ENCODE data around the gene SIGLEC12.

The SIGLEC12 gene

GRCh38 chr19:51501594-51502263 lies at the start of gene SIGLEC12:
Gene SIGLEC12, minus strand, starts transcription at chr19:51501800. Its CDS starts 67 bp downstream, at chr19:51501733.
- DNase-seq, result no peak

DNA sequence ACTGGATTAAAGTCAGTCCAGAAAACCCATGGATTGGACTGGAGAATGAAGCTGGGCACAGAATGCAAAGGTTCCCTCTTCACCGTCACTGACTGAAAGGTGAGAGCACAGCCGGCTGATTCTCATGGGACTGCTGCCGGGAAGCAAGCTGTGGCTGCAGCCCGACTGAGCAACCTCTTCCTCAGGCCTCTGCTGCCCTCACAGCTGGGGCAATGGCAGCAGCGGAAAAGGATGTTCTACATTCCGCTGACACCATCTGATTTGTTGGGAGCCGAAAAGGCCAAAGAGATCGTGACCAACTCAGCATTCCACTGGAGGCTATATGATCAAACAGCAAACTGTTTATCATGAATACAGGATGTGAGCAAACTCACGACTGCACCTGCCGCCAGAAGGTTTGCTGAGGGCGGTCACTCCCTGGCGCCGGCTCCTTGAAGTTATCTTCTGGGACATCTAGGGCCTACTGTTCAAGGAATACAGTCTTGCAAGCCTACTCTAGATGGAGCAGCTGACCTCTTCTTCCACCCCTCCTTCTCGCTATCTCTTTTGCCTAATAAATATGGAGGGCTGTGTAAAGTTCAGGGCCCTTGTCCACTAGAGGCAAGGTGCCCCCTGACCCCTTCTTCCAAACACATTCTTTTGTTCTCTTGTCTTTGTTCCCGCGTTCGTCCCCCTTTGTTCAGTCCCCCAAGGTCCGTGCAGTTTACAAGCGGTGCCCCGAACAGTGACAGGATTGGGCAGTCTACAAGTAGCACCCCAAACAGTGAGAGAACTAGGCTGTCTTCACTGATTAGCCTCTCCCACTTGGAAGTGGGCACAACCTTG lies 49.5 kb upstream of the SIGLEC12 start:
- no peak for DNase-seq

DNA sequence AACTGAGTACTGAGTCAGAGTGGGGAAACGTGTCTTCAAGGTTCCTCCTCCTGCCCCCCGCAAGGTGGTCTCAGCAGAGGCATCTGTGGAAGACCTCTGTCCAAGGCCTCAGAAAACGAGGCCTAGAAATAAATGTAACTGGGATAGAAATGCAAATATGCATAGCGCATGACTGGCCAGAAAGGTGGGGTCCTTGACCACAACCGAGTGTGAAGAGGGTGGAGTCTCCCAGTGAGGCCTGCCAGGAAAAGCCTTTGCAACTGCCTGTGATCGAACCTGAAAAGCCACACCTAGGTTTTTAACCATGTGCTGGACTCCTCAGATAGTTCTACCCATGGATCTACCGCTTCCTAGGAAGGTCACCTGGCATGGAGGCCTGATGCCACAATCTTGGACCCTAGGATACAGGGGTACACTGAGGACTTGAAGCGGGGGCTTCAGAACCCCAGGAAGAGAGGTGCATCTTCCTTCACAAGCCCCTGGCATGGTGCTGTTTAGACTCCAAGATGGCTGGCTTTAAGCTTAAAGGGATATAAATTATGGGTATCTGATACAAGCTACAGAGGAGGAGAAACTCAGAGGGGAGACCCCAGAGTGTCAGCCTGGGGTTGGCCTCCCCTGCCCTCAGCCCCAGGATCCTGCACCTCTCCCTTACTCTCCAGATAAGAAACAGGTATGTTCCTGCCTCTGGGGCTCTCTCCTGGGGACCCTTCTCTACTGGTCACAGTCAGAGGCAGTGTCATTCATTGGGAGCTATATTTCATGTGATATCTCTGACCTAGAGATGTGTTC lies 48.1 kb upstream of the SIGLEC12 start:
- DNase-seq, result no peak

- no peak for DNase-seq
Observed at GRCh38 chr19:51548891-51549305, 47.3 kb upstream of the SIGLEC12 start.

DNA sequence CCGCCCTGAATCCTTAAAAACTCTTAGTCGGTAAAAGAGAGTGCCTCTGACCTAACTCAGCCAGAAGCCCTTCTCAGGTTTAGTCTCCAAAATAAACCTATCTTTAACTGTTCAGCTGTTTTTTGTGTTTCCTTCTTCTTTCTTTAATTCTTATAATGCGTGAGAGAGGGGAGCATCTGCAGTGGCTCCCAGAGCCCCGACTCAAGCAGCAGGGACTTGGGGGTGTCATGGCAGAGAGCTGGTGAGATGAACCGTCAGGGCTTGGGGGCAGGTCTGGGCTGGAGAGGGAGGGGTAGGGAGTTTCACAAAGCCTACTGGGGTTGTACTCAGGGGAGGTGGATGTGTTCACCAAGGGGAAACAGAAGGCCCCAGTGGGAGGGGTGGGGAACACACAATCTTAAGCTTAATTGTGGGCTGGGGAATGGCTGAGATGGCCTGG lies 46.6 kb upstream of the SIGLEC12 start:
- DNase-seq, result no peak

- DNase-seq, result no peak
Observed at GRCh38 chr19:51547397-51548212, 46.0 kb upstream of the SIGLEC12 start.

DNA sequence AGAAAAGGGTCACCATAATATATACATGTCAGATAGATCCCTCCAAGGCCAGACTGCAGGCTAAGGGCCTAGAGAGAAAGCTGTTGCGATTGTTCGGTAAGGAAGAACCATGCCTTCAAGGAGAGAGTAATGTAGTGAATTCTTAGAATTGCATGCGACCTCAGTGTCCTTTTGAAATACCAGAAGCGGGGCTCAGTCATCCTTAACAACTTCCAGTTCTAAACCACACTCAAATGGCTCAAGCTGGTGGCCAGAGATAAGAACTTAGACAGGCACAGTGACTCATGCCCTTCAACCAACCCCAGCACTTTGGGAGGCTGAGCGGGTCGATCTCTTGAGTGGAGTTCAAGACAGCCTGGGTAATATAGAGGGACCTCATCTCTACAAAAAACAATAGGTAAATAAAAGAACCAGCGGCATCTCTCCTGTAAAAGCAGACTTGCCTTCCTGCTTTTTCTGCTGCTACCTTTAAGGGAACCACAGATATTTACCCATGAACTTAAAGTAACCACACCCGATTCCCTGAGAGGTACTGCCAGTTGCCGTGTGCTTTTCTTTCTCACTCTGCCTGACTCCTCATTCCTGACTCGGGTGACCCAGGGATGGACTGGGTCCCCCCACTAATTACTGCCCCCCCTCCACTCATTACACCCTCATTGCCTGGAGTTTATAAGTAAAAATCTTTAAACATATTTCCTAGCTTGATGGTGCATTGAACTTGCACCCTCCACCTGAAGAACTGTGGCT lies 45.2 kb upstream of the SIGLEC12 start:
- no peak for DNase-seq

GRCh38 chr19:51546107-51546649 lies 44.6 kb upstream of the SIGLEC12 start:
- no peak for DNase-seq

DNA sequence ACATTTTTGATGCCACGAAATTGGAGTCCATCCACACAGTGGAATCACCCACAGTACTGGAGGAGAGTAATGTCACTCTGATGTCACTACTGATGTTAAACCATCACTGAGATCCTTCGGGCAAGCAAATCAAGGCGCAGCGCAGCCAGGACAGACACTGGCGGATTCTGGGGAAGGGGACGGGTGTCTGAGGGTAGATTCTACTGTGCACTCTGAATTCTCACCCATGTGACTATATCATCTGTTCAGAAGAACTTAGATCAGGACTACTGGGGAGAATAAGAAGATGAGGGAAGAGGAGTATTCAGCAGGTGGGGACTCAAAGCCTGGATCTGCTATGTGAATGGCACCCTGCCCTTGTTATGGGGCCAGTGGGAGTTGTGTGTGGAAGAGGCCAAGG lies 42.4 kb upstream of the SIGLEC12 start:
- no peak for DNase-seq

DNA sequence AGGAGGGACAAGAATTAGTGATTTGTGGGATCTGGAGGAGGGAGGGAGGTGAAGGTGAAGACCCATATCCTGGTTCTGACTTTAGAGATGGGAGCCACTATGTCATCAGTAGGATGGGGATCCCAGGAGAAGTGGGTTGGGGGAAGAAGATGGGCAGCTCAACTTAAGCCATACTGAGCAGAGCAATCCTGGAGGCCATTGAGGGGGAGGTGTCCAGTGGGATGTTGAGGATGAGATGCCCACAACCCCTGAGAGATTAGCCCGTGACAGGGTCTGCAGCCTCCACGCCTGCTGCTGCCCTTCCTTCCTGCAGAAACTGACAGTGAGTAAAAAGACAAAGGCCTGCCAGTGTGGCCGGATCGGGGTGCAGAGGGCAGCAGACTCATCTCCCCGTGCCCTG lies 41.1 kb upstream of the SIGLEC12 start:
- no peak for DNase-seq

- no peak for DNase-seq
Observed at GRCh38 chr19:51541458-51542357, 40.1 kb upstream of the SIGLEC12 start.

DNA sequence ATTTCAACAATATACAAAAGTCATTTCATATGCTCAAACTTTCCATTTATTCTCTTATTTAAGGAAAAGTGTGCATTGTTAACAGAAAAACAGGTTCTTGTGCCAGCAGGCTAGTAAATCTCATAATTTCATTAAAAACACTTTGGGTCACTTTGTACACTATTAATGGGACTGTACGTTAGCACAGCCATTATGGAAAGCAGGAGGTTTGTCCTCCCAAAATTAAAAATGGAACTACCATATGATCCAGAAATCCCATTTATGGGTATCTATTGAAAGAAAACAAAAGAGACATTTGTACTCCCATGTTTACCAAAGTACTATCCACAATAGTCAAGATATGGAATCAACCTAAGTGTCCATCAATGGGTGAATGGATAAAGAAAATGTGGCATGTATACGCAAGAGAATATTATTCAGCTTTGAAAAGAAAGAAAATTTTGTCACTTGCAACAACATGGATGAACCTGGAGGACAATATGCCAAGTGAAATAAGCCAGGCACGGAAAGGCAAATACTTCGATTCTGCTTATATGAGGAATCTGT lies 38.3 kb upstream of the SIGLEC12 start:
- no peak for DNase-seq

DNA sequence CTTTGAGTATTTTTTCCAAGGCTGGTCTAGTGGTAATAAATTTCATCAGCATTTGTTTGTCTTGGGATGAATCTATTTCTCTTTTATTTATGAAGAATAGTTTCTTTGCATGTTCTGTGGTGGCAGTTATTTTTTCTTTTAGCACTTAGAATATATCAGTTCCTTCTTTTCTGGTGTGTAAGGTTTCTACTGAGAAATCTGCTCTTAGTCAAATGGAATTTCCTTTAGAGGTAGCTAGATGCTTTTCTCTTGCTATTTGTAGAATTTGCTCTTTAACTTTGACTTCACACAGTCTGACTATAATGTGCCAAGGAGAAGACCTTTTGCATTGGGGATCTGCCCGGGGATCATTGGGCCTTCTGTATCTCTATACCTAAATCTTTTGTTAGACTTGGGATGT lies 33.9 kb upstream of the SIGLEC12 start:
- DNase-seq, result no peak

DNA sequence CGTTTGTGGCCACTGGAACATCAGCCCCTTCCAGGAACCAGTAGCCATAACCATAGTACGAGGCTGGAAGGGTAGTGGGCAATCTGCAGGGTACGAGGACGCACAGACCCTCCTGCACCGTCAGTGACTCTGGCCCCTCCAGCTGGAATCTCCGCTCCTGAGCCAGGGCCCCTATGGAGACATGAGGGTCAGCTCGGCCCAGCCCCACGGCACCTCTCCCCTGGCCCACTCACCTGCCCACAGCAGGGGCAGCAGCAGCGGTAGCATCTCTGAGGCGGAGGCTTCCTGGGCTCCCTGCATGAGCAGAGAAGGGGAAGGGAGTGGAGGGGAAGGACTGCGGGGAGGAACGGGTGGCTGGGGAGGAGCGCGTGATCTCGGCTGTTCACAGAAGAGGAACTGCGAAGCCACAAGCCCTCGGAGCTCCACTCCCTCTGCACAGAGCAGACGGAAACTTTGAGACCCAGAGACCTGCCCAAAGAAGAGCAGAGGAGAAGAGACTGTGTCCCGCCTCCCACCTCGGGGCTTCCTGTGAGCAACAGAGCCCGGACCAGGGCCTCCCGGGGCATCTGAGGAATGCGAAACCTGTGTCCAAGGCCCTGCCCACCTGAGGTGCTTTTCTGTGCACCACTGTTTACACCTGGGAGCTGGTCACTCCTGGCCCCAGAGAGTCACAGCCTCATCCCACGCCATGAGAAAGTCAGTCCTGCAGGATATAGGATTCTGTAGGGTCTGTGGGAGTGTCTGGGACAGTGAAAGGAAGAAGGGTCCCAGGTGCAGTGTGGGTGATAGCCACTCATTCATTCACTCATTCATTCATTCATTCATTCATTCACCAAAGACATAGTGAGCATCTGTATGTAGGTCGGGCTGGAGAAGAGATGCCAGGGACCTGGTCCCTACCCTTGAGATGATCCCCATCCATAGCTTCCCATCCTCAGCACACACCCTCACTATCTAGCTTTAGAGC lies 30.0 kb upstream of the SIGLEC12 start, which contains the start of gene SIGLEC6:
SIGLEC6 (minus strand) TSS at position 322 of the 967 bp plus-strand sequence; CDS start at position 300, 22 bp downstream.
- DNase-seq, result no peak

DNA sequence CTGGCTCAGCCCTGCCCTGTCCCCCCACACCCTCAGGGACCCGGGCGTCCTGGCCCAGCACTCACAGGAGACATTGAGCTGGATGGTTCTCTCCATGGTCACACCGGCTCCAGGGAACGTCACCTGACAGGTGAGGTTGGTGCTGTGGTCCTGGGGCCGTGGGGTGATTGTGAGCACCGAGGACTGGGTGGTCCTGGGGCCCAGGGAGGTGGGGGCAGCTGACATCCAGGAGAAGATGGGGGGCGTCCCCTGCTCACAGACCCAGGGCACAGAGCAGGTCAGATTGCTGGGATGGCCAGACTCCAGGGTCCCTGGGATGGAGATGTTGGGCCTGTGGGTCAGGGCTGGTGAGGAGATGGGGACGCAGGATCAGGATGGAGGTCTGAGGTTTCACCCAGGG lies 29.0 kb upstream of the SIGLEC12 start:
- DNase-seq, result no peak

- no peak for DNase-seq
Observed at GRCh38 chr19:51529301-51529700, 27.7 kb upstream of the SIGLEC12 start.

GRCh38 chr19:51525651-51526050 lies 24.1 kb upstream of the SIGLEC12 start:
- DNase-seq, result no peak

DNA sequence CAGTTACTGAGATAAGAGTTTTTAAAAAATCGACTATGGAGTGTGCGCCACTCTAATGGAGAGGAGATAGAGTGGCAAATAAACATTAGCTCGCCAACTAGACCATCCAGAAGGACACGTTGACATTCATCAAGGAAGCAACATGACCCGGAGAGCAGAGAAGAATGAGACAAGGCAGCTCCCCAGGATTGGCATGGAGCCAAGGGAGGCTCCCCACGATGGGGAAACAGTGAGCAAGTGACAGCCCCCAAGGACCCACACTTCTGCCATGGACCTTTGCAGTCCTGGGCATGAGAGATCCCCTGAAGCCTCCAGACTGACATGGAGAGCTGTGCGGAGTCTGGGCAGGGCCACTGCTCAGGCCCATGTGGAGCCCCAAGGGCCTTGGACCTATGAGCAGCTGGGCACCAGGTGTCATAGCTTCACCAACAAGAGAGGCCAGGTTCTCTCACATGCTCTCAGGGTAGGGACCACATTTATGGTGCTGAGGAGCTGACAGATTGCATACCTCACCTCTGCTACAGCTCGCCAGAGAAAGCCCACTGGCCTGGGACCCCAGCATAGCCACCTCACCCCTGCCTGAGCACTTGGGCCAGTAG lies 23.2 kb upstream of the SIGLEC12 start:
- DNase-seq, result no peak
